Measurements from ENCODE around the gene NTM. TPM values are rescaled to one million over a fixed set of nuclear protein-coding genes. Genes with fewer than 3 reads are reported as not detected.

The NTM gene
- total RNA-seq, 1 experiment from 2014 or later: 9.9 TPM

GRCh38 chr11:132343445-132344175, 973.2 kb downstream of the NTM start:
- Histone ChIP-seq H3T11ph (ENCODE audit: low read length) (no peak overlapping the region), H3K79me2 (ENCODE audit: insufficient read depth, low read length) (no peaks in the 10 kb centered on the region), H3K9me3 (ENCODE audit: control insufficient read depth, low read depth, low read length) (no peaks in the 10 kb centered on the region), H3K9ac (ENCODE audit: extremely low read depth, insufficient read length, low read length) (no peak overlapping the region), H3K23me2 (ENCODE audit: insufficient read length, low read depth, low read length, poor library complexity, severe bottlenecking) (no peaks in the 10 kb centered on the region), H2BK120ac (ENCODE audit: low read depth, low read length, poor library complexity, severe bottlenecking) (no peak overlapping the region), H4K91ac (ENCODE audit: insufficient read length, low read depth, low read length) (no peak overlapping the region), H3K23ac (ENCODE audit: insufficient read length, low read depth, low read length) (no peak overlapping the region), H2BK15ac (ENCODE audit: low read depth, low read length) (no peak overlapping the region), H2BK12ac (ENCODE audit: insufficient read length, low read depth, low read length) (no peak overlapping the region), H2AK5ac (ENCODE audit: insufficient read length, low read length) (no peak overlapping the region), H3K27me3 (ENCODE audit: insufficient read depth, low read length) (no peaks in the 10 kb centered on the region), H3K14ac (ENCODE audit: insufficient read depth, low read length) (no peak overlapping the region), H4K8ac (replicated peaks; ENCODE audit: insufficient read length, low read depth, low read length) (no peak overlapping the region), H4K5ac (ENCODE audit: insufficient read length, low read depth, low read length) (no peak overlapping the region), H2AFZ (ENCODE audit: low read length) (no peak overlapping the region), H2BK20ac (ENCODE audit: low read depth, low read length, poor library complexity, severe bottlenecking) (no peak overlapping the region), H3K4ac (ENCODE audit: low read depth, low read length) (no peak overlapping the region), H3K56ac (ENCODE audit: insufficient read length, low read depth, low read length) (no peak overlapping the region), H4K20me1 (ENCODE audit: control insufficient read depth, insufficient read depth, insufficient read length) (no peaks in the 10 kb centered on the region), H3K27ac (ENCODE audit: insufficient read length, low read depth, low read length) (no peak overlapping the region), H3K4me1 (ENCODE audit: insufficient read depth, low read length) (no peaks in the 10 kb centered on the region), H3K18ac (ENCODE audit: insufficient read length, low read depth, low read length) (no peak overlapping the region), H3K79me1 (ENCODE audit: insufficient read depth, low read depth, low read length, poor library complexity, severe bottlenecking) (no peaks in the 10 kb centered on the region), H3K4me2 (ENCODE audit: insufficient read depth, insufficient read length, low read length) (no peak overlapping the region), H2BK5ac (ENCODE audit: insufficient read length, low read length) (no peak overlapping the region)
- H3K4me1 Mint-ChIP-seq: peaks cover 13 to 16% of the 10 kb centered on the region in 2 experiments
- H3K36me3 Mint-ChIP-seq (ENCODE audit: insufficient read depth in 1 of 3, low read depth in 3 of 3): no peaks in the 10 kb centered on the region
- no peak for DNase-seq
- peaks cover 36% of the 10 kb centered on the region for H3K27me3 Mint-ChIP-seq (ENCODE audit: low read depth)
- H3K9me3 Mint-ChIP-seq: no peaks in the 10 kb centered on the region
- no CpG with 5 or more reads among the region's 5 CpGs for WGBS (ENCODE audit: extremely low coverage, insufficient read length, low lambda C conversion rate)
- H3K4me3 Mint-ChIP-seq: no peak overlapping the region
- TF ChIP-seq, protein P1, sequence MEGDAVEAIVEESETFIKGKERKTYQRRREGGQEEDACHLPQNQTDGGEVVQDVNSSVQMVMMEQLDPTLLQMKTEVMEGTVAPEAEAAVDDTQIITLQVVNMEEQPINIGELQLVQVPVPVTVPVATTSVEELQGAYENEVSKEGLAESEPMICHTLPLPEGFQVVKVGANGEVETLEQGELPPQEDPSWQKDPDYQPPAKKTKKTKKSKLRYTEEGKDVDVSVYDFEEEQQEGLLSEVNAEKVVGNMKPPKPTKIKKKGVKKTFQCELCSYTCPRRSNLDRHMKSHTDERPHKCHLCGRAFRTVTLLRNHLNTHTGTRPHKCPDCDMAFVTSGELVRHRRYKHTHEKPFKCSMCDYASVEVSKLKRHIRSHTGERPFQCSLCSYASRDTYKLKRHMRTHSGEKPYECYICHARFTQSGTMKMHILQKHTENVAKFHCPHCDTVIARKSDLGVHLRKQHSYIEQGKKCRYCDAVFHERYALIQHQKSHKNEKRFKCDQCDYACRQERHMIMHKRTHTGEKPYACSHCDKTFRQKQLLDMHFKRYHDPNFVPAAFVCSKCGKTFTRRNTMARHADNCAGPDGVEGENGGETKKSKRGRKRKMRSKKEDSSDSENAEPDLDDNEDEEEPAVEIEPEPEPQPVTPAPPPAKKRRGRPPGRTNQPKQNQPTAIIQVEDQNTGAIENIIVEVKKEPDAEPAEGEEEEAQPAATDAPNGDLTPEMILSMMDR (conservative IDR thresholded peaks at IDR 0.05): no peak
- no peak overlapping the region for H3K27ac Mint-ChIP-seq
